Right lung (tissue), 10 donors: Measurements from ENCODE around the gene OR2T33. TPM values are rescaled to one million over a fixed set of nuclear protein-coding genes. Genes with fewer than 3 reads are reported as not detected.
"Not testable (repeated sequence)": the region's sequence is repeated elsewhere in the genome, so short reads cannot be mapped to it uniquely, and the experiment has no call there.

Experiments used
- DNase-seq, 2 donors: peaks; one replicate each; pipeline ENCODE4 v3.0.0-alpha.2; 2013
- long read RNA-seq, 8 donors: transcript quantifications; one replicate each; lab custom pipeline, GENCODE V29; 2026
- polyA plus RNA-seq, 5 donors: library from polyadenylated mRNA; unstranded; fragments of 120-200 nt; gene quantifications; one replicate each; pipeline versions ENCODE4 v1.2.1 to v1.2.3, GENCODE V29; 2013; ENCODE audit warnings: inconsistent platforms in 1 of 5, low replicate concordance in 1 of 5; ENCODE audit not compliant: insufficient read length in 5 of 5, insufficient read depth in 1 of 5

OR2T33 gene, protein sequence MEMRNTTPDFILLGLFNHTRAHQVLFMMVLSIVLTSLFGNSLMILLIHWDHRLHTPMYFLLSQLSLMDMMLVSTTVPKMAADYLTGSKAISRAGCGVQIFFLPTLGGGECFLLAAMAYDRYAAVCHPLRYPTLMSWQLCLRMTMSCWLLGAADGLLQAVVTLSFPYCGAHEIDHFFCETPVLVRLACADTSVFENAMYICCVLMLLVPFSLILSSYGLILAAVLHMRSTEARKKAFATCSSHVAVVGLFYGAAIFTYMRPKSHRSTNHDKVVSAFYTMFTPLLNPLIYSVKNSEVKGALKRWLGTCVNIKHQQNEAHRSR
- polyA plus RNA-seq, result not detected
- long read RNA-seq, donor 1, result 0 reads
- long read RNA-seq, donor 2, result 0 reads
- long read RNA-seq, donor 3, result 0 reads
- long read RNA-seq, donor 4, result 0 reads
- long read RNA-seq, donor 5, result 0 reads
- long read RNA-seq, donor 6, result 0 reads
- long read RNA-seq, donor 7, result 0 reads
- long read RNA-seq, donor 8, result 0 reads

DNA sequence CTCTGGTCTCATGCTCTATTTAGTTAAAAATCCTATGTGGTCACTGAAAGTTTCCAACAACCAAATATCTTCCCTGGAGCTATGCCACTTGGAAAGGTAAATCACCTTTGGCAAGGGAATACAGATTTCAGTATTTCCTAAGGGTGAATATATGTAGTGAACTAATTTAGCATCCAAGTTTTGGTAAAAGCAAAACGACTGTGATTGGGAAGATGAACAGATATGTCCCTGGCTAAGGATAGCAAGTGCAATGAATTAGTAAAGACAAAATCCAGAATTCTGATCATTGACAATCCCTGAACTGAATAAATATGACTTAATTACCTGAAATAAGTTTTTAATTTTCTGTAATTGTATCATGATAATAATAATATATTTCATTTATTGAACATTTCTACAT is at the start of gene OR2T33:
Gene OR2T33, minus strand, starts transcription at position 101 of the 400 bp plus-strand sequence. CDS start 4,162 bp downstream, outside the sequence.
- DNase-seq, result no peak

DNA sequence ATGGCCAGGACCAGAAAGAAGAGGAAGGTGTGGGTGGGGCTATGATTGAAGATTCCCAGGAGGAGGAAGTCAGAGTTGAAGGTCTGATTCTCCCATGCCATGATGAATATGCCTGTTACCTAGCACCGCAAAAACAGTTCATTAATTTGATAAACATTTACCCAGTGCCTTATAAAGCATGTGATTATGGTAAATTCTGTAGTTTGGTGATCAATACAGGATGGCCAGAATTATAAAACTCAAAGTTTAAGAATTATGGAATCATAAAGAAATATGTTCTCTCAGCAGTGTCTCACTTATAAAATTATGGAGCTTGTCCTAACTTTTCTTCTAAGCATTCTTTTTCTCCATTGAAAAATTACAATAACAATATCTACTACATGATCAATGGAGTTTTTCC is 46.7 kb upstream of the OR2T33 start, which contains the start of gene OR2M7:
Gene OR2M7, minus strand, starts transcription at position 101 of the 400 bp plus-strand sequence. Its CDS starts 0 bp downstream, at position 101.
- DNase-seq, result no peak

DNA sequence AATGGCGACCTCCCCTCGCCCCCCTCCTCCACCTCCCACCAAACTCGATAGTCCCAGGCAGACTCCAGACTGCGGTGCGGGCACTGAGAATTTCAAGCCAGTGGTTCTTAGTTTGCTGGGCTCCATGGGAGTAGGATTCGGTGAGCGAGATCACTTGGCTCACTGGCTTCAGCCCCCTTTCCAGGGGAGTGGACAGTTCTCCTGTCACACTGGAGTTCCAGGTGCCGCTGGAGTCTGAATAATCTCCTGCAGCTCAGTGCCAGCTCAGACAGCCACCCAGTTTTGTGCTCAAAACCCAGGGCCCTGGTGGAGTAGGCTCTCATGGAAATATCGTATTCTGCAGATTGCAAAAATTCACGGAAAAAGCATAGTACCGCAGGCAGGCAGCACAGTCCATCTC is 39.0 kb upstream of the OR2T33 start:
- DNase-seq, result no peak

DNA sequence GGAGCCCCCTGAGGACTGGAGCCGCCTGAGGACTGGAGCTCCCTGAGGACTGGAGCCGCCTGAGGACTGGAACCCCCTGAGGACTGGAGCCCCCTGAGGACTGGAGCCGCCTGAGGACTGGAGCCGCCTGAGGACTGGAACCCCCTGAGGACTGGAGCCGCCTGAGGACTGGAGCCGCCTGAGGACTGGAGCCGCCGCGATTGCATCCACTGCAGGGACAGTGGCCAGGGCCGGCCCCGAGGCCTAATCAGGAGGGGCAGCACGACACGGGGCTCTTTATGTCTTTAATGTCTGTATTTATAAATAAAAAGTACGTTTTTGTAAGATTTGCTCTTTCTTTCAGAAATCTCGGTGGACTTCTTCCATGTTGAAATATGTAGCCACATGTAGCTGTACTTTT is 29.0 kb upstream of the OR2T33 start:
- not testable (repeated sequence) for DNase-seq

DNA sequence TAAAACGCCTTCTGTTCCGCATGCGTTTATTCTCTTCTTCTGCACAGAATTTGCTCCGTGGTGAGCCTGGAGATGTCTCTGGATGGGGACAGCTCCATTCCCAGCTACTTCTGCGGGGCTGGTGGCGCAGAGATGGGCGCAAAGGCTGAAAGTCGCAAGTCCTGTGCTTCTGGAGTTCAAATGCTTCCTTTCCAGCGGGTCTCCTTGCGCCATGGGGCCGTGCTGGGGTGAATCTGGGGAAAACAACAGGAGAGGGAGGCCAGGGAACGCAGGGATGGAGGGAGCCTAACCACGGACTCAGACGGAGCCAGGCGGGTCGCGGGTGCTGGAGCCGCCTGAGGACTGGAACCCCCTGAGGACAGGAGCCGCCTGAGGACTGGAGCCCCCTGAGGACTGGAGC is 28.3 kb upstream of the OR2T33 start:
- no peak for DNase-seq

DNA sequence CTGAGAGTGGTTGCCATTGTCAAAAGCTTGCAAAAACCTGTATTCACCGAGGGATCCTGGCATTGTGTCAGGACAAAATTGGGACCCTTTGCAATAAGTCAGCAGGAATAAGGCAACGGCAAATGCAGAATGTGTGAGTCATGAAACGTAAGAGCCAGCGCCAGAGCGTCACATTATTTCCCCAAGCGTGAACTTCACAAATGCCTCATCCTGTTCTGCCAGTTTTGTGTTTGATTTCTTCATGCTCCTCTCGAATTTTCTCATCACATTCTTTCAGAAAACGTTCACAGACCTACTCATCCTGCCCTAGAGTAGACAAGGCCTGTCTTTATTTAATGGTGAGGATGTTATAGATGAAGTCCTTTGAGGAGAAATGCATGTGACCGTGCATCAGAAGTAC is 27.9 kb upstream of the OR2T33 start:
- DNase-seq, result not testable (repeated sequence)

DNA sequence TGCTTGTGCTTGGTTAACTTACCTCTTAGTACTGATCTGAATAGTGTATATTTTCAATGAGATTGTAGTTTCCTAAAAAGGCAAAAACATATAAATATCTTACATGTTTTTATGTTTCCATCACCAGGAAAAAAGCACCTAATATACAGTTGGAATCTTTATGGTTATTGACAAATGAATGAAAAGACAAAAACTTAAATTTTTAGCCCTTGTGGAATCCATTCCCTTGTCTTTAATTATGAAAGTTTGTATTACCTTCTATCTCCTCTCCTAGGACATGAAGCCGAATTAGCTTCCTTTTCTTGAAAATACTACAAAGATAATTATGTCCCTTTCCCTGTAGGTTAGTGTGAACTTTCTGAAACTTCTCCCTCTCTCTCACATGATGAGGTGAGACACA is 25.5 kb upstream of the OR2T33 start, which contains the start of gene OR2T12:
Gene OR2T12, minus strand, starts transcription at position 101 of the 400 bp plus-strand sequence. CDS start 7,846 bp downstream, outside the sequence.
- no peak for DNase-seq

DNA sequence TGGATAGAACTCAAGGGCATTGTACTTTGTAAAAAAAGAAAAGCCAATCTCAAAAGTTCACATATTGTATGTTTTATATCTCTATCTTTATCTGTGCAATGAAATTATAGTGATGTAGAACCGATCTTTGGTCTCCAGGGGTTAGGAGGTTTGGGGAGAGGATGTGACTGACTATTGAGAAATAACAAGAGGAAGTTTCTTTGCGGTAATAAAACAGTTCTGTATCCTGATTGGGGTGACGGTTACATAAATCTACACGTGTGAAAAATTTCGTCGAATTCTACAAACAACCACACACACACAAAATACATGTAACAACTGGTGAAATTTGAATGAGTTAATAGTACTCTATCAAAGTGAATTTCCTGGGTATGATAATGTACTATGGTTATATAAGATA is 10.6 kb upstream of the OR2T33 start:
- DNase-seq, result no peak

DNA sequence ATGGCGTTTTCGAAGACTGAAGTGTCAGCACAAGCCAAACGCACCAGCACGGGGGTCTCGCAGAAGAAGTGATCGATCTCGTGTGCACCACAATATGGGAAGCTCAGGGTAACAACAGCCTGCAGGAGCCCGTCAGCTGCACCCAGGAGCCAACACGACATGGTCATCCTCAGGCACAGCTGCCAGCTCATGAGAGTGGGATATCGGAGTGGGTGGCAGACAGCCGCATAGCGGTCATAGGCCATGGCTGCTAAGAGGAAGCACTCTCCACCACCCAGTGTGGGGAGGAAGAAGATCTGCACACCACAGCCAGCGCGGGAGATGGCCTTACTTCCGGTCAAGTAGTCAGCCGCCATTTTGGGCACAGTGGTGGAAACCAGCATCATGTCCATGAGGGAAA is 4.6 kb downstream of the OR2T33 start:
- not testable (repeated sequence) for DNase-seq

DNA sequence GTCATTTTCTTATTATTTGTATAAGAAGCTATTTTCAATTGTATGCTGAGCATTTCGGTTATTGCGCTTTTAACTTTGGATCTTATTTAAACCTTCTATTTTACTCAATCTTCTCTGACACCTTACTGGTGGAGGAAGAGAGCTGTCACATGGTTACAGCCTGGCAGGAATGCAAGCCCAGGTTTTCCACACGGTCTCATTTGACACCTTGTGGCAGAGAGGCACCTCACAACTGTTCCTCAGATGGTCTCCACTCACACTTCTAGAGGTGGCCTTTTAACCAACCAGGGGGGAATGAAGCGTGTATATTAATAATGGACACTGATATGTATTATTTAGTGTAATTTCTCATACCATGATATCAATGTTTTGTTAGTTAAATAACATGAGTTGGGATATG is 9.6 kb downstream of the OR2T33 start:
- DNase-seq, result no peak

DNA sequence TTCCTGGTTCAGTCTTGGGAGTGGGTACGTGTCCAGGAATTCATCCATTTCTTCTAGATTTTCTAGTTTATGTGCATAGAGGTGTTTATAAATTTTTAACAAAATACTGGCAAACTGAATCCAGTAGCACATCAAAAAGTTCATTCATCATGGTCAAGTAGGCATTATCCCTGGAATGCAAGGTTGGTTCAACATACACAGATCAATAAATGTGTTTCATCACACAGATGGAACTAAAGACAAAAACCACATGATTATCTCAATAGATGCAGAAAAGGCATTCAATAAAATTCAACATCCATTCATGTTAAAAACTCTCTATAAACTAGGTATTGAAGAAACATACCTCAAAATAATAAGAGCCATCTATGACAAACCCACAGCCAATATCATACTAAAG is 18.5 kb downstream of the OR2T33 start:
- DNase-seq, result not testable (repeated sequence)

DNA sequence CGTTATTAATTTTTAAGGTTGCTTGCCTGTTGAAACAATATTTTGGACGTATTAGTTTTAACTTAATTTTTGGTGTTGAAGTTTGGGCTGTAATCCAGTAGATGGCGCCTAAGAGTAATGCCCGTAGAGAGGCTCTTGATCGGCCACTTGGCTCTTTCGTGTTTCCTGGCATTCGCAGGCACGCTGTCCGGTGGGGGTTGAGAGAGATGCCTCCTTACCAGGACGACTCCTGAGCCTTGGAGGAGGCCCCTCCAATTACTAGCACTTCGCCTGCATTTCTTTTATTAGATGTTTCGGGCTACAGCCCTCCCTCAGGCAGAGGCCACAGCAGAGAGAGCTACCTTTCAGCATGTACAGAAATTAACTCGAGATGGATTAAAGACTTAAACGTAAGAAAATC is 34.6 kb downstream of the OR2T33 start:
- no peak for DNase-seq

DNA sequence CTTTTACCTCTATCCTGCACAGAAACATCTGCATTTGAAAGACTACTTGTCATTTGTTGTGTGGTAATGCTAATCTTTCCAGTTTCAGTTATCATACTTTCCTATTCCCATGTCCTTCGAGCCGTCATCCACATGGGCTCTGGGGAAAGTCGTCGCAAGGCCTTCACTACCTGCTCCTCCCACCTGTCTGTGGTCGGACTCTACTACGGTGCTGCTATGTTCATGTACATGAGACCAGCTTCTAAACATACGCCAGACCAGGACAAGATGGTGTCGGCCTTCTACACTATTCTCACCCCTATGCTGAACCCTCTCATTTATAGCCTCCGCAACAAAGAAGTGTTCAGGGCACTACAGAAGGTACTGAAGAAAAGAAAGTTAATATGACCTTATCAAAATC is 38.3 kb downstream of the OR2T33 start:
- DNase-seq, result no peak

DNA sequence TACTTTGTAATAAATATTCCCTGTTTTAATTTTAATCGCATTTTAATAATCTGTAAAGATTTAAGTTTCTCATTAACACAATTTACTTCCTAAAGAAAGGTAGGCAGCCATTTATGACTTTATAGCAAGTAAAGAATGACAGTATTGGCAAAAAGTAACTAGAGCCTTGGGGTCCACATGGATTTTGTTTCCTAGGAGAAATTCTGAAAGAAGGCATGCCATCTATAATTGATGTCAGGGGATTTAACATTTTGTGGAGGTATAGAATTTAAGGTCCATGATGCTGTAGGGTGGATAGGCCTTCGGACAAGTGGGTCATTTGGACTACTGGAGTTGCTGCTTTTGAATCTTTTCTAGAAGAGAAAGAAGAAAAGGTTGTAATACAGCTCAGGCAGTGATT is 46.7 kb downstream of the OR2T33 start, which contains the start of gene OR2M4:
Gene OR2M4, plus strand, starts transcription at position 301 of the 400 bp plus-strand sequence. CDS start 7,512 bp downstream, outside the sequence.
- no peak for DNase-seq

DNA sequence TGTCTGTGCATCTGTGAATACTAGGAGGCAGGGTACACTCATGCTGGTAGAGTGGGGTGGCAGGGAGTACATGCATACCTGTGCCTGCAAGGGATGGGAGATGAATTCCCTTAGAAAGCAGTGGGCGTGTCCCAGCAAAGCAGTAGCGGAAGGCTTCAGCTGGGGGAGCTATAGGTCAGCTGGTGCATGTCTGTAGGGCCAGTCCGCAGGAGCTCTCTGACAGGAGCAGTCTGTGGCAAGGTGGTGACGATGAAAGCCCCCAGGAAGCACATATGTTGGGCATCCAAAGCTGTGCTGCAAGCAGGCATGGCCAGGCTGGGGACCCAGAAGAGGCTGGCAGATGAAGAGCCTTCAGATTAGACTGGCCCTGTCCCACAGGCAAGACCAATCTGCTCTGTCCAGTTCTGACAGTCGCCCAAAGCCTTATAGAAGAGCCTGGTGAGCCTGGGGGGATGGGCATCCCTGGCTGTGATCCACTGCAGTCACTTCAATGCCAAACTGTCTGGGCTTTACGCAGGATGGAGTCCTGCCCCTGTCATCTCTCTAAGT is 48.3 kb downstream of the OR2T33 start:
- DNase-seq, result no peak

DNA sequence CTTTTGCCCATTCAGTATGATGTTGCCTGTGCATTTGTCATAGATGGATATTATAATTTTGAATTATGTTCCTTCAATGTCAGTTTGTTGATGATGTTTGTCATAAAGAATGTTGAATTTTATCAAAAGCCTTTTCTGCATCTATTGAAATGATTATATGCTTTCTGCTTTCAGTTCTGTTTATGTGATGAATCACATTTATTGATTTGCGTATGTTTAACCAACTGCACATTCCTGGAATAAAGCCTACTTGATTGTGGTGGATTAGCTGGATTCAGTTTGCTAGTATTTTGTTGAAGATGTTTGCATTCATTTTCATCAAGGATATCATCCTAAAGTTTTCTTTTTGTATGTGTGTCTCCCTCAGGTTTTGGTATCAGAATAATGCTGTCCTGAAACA is 52.2 kb downstream of the OR2T33 start:
- DNase-seq, result no peak

Other genes starting within 250 kb of the OR2T33 start
- gene OR2L2, start 247.9 kb downstream of the OR2T33 start, polyA plus RNA-seq, result under 1 TPM in 3 of 5 donors, not detected in 2; 0.04 to 0.06 (median 0.04) TPM
- gene OR2L3, start 231.1 kb downstream of the OR2T33 start, polyA plus RNA-seq, result not detected
- gene OR2L13, start 182.8 kb downstream of the OR2T33 start, polyA plus RNA-seq, result not detected
- not detected for gene OR2M5, start 132.8 kb downstream of the OR2T33 start, polyA plus RNA-seq
- not detected for gene OR2M2, start 103.2 kb downstream of the OR2T33 start, polyA plus RNA-seq
- gene OR2M3, start 80.7 kb downstream of the OR2T33 start, polyA plus RNA-seq, result under 1 TPM; 0.01 to 0.04 (median 0.03) TPM
- under 1 TPM in 4 of 5 donors, not detected in 1; 0.01 to 0.08 (median 0.05) TPM for gene OR2M4, start 46.6 kb downstream of the OR2T33 start, polyA plus RNA-seq
- under 1 TPM in 3 of 5 donors, not detected in 2; 0.03 to 0.04 (median 0.03) TPM for gene OR2T12, start 25.4 kb upstream of the OR2T33 start, polyA plus RNA-seq
- gene OR2M7, start 46.6 kb upstream of the OR2T33 start, polyA plus RNA-seq, result not detected
- not detected for gene OR14C36, start 70.8 kb upstream of the OR2T33 start, polyA plus RNA-seq
- not detected for gene OR2T4, start 83.7 kb upstream of the OR2T33 start, polyA plus RNA-seq
- not detected for gene OR2T6, start 97.8 kb upstream of the OR2T33 start, polyA plus RNA-seq
- not detected for gene OR2T1, start 125.1 kb upstream of the OR2T33 start, polyA plus RNA-seq
- gene OR2T2, start 167.7 kb upstream of the OR2T33 start, polyA plus RNA-seq, result not detected
- gene OR2T3, start 195.4 kb upstream of the OR2T33 start, polyA plus RNA-seq, result not detected
- gene OR2T5, start 210.6 kb upstream of the OR2T33 start, polyA plus RNA-seq, result not detected
- gene OR2G6, start 230.1 kb upstream of the OR2T33 start, polyA plus RNA-seq, result under 1 TPM in 4 of 5 donors, not detected in 1; 0.03 to 0.08 (median 0.04) TPM